NOMO-1 (cell line): Measurements from ENCODE around the gene ANKRD16.
"Not testable (repeated sequence)": the region's sequence is repeated elsewhere in the genome, so short reads cannot be mapped to it uniquely, and the experiment has no call there.

Experiments
- DNase-seq, 2 experiments: peaks; one replicate each; lab custom pipeline; 2025; ENCODE audit not compliant: unreplicated experiment in 2 of 2; lab: John Stamatoyannopoulos, UW

Gene ANKRD16

DNA sequence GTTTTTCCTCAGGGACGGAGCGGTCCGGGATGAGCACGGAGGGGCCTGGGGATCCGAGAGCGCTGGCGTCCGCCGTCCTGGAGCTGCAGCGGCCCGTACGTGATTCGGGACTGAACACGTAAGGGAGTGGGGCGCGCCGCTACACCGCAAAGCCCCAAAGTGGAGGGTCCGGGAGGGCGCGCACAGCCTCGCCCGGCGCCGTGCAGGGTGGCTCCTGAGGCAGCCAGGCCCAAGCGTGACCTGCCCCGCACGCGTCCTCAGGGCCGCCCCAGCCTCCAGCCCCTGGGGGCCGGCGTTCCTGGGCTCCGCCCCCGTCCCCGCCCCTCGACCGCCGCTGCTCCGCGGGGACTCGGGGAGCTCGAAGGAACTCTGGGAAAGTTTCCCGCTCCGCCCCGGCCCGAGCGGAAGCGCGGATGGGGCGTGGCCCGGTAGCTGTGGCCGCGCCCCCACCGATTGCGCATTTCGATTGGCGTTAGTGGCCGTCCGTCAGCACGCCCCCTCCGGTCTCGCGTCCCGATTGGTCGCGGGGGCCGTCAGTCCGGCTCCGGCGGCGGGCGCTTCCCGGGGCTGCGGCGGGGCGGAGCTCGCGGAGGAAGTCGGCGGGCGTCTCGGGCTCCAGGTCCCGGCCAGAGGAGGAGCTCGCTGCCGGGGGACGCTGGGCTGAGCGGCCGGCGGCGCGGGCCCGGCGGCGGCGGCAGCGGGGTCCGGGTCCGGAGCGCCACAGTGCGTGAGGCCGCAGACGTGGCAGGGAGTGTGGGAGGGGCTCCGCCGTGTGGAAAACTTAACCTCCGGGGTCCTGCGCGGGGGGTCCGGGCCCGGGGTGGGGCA, at the start of gene ANKRD16, which contains the start of gene FBH1:
Gene ANKRD16 (minus strand): TSS at position 270 of the 828 bp plus-strand sequence. CDS start 539 bp downstream, outside the sequence.
Gene FBH1 (plus strand): TSS at position 620 of the 828 bp plus-strand sequence. CDS start 103 bp downstream, at position 723.
- DNase-seq: peak; percentile 93 to 96

GRCh38 chr10:5938291-5938690, 48.6 kb upstream of the ANKRD16 start:
- DNase-seq: no peak

GRCh38 chr10:5937016-5937415, 47.3 kb upstream of the ANKRD16 start:
- no peak for DNase-seq

DNA sequence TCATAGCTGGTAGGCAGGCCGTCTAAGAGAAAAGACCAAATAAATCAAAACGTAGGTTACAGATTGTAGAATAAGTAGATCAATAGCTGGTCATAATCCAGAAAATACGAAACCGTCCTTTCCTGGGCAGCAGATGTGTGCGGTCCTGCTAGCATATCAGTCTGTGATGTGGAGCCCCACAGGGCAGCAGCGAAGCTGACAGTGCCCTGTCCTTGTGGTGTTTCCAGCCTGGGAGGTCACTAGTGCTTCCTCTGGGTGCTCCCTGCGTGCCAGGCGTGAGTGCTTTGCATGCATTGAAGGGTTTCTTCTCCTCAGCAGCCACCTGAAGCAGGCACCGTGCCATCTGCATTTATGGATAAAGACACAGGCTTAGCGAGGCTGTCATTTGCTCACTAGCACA, 45.9 kb upstream of the ANKRD16 start:
- DNase-seq: no peak

DNA sequence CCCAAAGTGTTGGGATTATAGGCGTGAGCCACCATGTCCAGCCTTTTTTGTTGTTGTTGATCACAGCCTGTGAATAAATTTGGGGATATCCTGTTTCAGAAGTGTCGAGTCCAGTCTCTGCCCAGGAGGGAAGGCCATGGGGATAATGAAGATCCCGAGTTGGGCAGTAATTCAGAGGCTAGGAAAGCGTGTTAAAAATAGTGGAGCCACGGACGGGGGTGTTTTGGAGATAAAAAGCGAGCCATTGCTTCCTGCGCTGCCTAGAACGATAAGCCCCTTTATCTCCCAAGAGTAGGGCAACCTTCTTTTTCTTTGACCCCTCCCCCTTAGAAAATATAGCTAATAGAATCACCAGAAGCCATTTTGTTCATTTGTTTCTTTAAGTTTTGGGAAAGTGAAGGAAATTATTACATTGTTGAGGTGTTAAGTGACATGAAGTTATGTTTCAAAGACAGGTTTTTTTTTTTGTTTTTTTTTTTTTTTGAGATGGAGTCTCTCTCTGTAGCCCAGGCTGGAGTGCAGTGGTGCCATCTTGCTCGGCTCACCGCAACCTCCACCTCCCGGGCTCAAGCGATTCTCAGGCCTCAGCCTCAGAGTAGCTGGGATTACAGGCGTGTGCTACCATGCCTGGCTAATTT, 44.3 kb upstream of the ANKRD16 start:
- no peak for DNase-seq

GRCh38 chr10:5932345-5932744, 42.7 kb upstream of the ANKRD16 start:
- DNase-seq: no peak

DNA sequence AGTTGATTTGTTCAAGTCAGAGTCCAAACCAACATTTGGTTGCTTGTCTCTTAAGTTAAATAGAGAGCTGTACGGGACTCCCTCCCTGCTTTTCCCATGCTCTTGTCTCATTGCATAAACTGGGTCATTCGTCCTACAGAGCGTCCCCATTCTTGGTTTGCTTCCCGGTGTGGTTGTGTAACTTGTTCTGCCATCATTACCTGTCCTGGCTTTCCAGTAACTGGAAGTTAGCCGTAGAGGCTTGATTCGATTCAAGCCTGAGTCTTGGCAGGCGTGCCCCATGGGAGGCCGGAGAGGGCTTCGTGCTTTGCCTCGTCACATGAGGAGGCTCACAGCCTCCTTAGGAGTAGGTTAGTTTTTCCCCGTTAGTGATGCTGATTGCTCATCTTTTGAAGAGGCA, 40.6 kb upstream of the ANKRD16 start:
- DNase-seq: no peak

DNA sequence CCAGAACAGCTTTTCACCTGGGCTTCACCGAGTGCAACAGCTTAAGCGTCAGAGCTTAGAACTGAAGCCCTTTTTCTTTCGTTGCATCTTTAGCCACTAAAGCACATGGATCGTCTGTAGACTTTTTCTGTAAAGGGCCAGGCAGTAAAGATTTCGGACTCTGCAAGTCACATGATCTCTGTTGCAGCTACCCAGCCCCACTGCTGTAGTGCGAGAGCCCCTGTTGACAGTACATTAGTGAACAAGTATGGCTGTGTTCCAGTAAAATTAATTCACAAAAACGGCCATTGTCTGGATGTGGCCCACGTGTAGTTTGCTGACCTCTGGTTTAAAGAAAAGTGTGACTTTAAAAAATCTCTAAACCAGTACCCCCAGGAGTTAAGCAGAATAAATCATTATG, 39.7 kb upstream of the ANKRD16 start:
- DNase-seq: no peak

DNA sequence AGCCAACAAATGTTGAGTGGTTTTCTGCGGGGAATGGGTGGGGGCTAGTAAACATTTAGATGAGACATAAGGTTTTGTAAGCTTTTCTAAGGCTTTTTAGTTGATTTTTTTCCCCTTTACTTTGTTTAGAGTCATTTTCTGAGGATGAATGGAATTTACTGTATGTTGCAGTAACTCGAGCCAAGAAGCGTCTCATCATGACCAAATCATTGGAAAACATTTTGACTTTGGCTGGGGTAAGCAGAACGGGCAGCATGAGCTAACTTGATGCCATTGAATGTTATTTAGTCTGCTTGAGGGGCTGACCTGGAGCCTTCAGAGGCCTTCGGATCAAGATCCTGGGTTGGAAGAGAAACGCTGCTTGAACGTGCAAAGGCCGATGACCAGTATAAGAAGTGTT, 37.6 kb upstream of the ANKRD16 start:
- no peak for DNase-seq

DNA sequence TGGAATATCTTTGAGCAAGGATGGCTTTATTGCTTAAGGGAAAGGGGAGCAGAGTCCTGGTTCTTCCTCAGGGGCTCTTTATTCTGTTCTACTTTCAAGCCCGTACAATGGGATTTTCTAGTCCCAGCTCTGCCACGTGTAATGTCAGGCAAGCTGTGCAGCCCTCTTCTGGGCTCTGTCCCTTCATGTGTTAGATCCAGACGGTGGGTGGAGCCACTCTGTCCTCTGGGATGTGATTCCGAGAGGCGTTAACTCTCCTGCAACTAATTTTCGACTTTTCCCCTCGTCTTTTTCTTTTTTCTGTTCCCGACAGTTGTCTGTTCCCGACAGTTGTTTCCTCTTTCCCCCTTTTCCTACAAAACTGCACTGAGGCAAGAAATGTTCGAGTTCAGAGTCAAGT, 35.2 kb upstream of the ANKRD16 start:
- DNase-seq: no peak

GRCh38 chr10:5921746-5922145, 32.1 kb upstream of the ANKRD16 start:
- no peak for DNase-seq

- no peak for DNase-seq
Observed at GRCh38 chr10:5919568-5919967, 29.9 kb upstream of the ANKRD16 start.

DNA sequence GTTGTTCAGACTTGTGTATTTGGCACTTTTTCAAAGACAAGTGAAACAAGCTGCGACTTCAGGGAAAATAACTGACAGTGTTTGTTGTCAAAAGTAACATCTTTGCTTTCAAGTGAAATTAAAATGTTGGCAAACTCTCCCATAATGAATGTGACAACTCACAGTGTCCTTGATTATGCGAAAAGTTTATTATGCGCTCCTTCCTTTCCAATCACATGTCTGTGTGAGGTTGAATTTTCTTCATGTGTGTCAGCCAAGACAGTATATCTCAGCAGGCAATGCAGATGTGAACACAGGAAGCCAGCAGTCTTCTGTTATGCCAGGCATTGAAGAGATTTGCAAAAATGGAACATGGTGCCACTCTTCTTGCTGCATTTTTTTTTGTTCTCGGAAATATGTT, 29.1 kb upstream of the ANKRD16 start:
- DNase-seq: no peak

DNA sequence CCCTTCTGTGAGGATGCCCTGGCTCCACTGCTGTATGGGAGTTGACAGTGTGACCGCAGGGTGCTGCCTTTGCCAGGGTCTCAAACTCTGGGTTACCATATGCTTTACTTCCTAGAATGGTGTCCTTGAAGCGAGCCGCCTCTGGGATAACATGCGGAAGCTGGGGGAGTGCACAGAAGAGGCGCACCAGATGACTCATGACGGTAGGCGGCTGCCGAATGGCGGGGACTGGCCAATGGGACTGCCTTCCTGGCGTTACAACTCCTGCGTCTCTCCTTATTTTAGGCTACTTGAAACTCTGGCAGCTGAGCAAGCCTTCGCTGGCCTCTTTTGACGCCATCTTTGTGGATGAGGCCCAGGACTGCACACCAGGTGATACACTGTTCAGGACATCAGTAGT, 27.6 kb upstream of the ANKRD16 start:
- no peak for DNase-seq

- no peak for DNase-seq
Observed at GRCh38 chr10:5915451-5915850, 25.8 kb upstream of the ANKRD16 start.

- no peak for DNase-seq
Observed at GRCh38 chr10:5913736-5914135, 24.0 kb upstream of the ANKRD16 start.

DNA sequence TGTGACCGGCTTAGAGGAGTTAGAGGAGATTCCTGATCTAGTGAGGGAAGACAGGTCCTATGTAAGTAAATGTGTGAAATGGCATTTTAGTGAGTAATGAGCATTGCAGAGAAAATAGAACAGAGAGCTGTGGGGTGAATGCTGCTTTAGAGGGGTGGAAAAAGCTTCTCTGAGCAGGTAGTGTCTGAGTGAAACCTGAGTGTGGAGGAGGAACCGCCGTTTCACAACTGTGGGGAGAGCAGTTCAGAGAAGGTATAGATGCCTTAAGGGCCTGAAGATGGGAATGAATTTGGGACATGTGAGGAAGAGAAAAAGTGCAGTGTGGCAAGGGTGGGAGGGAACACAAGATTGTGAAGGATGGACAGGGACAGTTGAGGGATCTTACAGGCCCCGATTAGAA, 22.0 kb upstream of the ANKRD16 start:
- no peak for DNase-seq

GRCh38 chr10:5910323-5911100, 20.8 kb upstream of the ANKRD16 start:
- no peak for DNase-seq

DNA sequence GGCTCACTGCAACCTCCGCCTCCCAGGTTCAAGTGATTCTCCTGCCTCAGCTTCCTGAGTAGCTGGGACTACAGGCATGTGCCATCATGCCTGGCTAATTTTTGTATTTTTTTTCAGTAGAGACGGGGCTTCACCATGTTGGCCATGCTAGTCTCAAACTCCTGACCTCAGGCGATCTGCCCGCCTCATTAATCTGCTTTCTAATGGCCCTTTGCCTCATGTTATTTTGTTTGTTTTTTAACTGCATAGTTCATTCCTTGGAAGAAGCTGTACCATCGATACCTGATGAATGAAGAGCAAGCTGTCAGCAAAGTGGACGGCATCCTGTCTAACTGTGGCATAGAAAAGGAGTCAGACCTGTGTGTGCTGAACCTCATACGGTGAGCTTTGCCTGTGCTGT, 19.0 kb upstream of the ANKRD16 start:
- DNase-seq: not testable (repeated sequence)

DNA sequence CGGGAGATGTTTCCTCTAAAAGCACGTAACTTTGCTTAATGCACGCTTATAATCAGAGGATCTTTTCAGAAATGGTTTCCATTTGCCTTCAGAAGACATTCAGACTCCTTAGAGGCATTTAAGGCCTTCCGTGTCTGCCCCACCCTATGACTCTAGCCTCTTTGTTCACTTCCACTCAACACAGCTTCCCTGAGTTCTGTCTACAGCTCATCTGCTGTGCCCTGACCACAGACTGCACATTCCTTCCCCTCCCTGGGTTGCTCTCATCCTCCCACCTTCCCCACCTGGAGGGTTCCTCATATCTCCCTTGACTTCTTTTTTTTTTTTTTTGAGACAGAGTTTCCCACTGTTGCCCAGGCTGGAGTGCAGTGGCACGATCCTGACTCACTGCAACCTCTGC, 17.0 kb upstream of the ANKRD16 start:
- DNase-seq: no peak

DNA sequence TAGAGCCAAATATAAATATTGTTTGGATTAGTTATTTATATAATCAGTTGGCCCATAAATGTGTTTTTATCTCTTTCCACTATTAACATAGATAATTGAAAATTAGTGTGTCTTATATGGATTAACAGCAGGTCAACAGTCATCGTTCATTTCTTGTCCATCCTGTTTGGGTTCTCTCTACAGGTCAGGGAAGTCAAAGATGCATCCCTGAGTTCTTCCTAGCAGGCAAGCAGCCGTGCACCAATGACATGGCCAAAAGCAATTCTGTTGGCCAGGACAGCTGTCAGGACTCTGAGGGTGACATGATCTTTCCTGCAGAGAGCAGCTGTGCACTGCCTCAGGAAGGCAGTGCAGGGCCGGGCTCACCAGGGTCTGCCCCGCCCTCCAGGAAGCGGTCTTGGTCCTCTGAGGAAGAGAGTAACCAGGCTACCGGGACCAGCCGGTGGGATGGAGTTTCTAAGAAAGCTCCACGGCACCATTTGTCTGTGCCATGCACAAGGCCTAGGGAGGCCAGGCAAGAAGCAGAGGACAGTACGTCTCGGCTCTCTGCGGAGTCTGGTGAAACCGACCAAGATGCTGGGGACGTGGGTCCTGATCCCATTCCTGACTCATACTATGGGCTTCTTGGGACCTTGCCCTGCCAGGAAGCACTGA, 16.3 kb upstream of the ANKRD16 start:
- no peak for DNase-seq
